ENCODE measurements around the gene GRID2.

The GRID2 gene

GRCh38 chr4:92535599-92535998, 231.8 kb downstream of the GRID2 start:
- DNase-seq, result no peak

GRCh38 chr4:92551616-92552015, 247.8 kb downstream of the GRID2 start:
- no peak for DNase-seq

DNA sequence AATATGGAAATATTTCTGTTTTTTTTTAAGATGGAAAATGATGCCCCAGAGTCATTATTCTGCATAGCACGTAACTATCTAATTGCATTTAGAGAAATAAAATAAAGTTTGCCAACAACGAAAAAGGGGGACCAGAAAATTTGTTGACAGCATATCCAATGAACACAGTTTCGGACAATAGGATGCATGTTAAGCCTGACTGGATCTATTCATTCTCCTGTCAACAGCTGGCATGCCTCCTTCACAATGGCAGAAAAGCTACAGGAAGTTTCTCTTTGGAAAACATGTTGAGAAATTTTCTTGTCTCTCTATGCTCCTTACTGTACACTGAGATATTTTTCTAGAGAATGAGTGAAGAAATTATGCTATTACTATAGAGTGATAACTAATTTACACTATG, 262.5 kb downstream of the GRID2 start:
- DNase-seq, result no peak

DNA sequence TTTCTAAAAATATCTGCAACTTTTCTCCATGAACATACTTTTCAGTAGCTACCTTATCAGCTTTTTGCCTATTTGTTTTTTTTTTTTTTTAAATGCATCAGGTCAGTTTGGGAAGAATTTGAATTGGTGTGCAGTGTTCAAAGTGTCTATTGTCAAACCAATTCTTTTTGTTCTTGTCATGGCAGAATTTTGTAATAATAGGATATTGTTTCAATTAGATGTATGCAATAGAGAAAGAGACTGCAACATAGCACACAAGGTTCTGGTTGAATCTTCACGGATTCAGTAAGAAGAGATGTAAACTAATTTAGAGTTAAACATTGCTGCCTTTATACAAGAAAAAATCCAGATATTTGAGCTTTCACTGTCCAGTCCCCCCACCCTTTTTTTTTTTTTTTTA, 277.1 kb downstream of the GRID2 start:
- DNase-seq, result no peak

GRCh38 chr4:92599044-92599443, 295.3 kb downstream of the GRID2 start:
- no peak for DNase-seq

GRCh38 chr4:92600638-92601037, 296.9 kb downstream of the GRID2 start:
- DNase-seq, result no peak

GRCh38 chr4:92606227-92606626, 302.5 kb downstream of the GRID2 start:
- no peak for DNase-seq

GRCh38 chr4:92615049-92615448, 311.3 kb downstream of the GRID2 start:
- DNase-seq, result no peak

- DNase-seq, result no peak
Observed at GRCh38 chr4:92618968-92619367, 315.2 kb downstream of the GRID2 start.

DNA sequence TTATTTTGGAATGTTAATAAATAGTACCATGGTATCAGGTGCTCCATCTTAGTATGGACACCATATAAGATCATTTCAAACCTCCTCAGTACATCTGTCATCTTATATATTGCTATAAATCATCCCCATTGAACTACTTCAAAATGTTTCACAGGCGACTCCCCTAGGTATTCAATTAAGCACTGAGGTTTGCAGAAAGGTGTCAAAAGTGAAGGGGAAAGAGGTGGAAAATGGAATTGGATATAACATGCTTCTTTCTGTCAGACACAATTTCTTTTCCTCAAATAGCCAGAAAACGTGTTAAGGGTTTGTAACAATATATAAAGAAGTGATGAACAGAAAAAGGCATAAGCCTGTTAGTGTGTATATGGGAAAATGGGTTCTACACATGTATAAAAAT, 325.5 kb downstream of the GRID2 start:
- DNase-seq, result no peak

DNA sequence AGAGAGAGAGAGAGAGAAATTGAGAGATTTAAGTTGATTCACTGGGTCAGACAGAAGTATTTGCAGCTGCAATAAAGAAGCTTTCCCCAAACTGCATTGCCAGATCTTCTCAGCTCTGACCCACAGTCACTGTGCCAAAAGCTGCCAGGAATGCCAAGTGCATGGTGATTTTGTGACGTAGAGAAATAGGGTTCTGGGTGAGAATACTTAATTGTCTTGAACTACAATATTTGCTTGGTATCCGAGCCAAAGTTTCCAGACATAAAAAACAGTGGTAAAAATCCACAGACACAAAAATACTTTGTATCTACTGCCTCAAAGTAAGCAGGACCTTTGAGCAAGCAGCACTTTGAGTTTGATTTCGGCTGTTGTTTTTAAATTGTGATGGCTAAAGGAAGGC, 331.1 kb downstream of the GRID2 start:
- DNase-seq, result no peak

- DNase-seq, result no peak
Observed at GRCh38 chr4:92636038-92636806, 332.5 kb downstream of the GRID2 start.

DNA sequence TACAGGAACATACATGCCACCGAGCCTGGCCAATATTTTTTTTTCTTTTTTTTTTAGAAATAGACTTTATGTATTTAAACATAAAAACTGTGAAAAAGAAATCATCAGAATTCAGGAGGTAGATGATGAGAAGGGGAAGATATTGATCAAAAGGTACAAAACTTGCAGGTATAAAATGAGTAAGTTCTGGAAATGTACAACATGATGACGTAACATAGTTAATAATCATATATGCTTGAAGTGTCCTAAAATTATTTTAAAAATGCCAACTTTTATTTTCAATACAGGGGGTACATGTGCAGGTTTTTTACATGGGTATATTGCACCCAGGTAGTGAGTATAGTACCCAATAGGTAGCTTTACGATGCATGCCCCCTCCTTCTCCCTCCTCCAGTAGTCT, 337.6 kb downstream of the GRID2 start:
- DNase-seq, result no peak

GRCh38 chr4:92646826-92647225, 343.1 kb downstream of the GRID2 start:
- DNase-seq, result no peak

DNA sequence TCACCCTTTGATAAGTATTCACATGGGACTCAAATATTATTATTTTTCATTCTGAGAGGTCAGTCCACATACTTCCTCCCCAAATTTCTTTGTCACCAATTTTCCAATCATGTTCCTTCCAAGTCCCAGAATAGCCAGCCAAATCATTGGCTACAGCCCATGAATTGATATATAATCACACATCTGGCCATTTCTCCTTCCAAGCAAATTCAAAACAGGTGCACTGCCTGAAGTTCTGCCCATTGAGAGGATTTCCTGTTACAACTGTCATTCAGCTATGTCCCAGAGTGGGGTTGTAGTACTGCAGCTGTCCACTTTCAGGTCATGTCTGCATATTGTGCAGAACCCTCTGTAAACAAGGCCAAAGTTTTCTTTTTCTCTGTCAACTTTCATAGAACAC, 347.8 kb downstream of the GRID2 start:
- DNase-seq, result no peak

GRCh38 chr4:92654084-92654483, 350.3 kb downstream of the GRID2 start:
- no peak for DNase-seq

DNA sequence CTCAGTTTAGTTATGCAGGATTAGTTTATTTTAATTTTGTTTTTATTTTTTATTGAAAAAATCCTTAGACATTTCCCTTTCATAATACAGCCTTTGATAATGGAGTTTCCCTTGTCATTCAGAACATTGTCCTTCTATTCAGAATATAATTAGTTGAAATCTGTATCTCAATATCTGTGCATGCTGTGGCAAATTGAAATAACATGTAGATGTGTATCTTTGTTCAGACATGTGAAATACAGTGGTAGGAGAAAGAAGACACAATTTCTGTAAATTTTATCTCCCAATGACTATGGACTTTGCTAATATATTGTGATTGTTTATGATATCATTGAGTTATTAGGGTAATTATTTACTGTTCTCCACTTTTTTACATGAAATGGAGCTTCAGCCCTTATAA, 353.9 kb downstream of the GRID2 start:
- no peak for DNase-seq

DNA sequence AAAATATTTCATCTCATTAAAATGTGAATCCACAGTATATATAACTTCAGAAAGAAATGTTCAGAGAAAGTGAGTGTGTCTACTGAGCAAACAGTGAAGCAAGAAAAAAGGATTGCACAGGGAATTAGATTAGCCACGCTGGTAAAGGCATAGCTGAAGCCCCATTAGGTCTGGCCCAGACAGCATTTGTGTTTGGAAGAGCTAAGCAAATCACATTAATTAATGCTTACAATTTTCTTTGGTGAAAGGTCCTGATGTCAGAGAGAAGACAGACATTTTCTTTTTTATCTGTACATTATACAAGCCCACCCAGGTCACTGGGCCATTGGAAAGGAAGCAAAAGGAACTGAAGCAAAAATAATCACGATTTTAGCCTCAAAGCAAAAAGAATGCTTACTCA, 354.6 kb downstream of the GRID2 start:
- DNase-seq, result no peak

- DNase-seq, result no peak
Observed at GRCh38 chr4:92677805-92678204, 374.0 kb downstream of the GRID2 start.

DNA sequence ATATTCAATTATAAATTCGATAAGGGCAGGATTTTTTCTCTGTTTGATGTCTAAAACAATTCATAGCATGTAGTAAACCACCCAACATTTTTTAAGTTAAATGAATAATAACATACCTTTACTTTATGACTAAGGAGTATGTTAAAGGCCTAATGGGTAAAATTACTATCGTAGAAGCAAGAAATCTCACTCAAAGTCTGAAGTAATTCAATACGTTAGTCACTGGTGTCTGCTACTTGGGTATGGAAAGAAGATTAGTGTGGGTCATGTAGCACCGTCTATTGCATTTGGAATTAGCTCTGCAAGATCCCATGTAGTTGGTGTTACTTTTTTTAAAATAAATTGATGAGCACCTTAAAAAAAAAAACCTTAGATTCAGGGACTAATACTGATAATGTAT, 374.5 kb downstream of the GRID2 start:
- no peak for DNase-seq

- no peak for DNase-seq
Observed at GRCh38 chr4:92679149-92679548, 375.4 kb downstream of the GRID2 start.

- DNase-seq, result no peak
Observed at GRCh38 chr4:92714640-92715039, 410.9 kb downstream of the GRID2 start.

DNA sequence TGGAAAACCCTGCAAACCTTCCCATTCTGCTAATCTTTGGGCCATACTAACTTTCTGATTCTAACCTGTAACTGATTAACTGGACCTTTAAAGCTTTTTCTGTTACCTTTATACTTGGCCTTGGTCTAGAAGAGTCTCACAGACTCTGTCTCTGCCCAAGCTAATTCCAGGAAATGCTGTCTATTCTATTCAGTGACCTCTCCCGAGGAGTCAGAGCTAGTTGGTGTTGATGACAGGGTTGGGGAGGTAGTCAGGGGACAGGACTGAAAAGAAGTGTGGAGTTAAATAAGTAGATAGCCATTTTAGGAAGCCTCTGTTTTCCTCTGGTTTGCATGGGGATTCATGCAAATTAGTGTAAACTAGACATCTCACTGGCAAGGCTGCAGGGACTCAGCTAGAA, 429.5 kb downstream of the GRID2 start:
- DNase-seq, result no peak

- DNase-seq, result no peak
Observed at GRCh38 chr4:92735025-92735665, 431.4 kb downstream of the GRID2 start.

DNA sequence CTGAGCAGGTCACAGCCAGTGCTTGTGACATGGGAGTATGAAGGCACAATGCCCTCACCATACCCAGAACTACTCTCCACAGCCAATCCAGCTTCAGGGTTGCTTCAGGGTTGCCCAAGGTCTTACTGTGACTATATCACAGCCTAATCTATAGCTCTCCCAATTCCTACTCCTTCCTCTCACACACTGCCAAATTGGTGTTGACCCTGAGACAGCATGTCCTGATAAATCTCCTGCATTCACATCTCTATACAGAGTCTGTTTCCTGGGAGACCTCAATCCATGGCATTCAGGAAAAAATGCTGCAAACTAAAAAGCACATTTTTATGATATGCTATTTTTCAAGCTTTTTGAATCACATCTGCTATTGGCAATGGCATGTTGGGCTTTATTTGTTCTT, 456.7 kb downstream of the GRID2 start:
- DNase-seq, result no peak
